A549 (cell line): ENCODE data around the gene PRR35. TPM values are rescaled to one million over a fixed set of nuclear protein-coding genes. Genes with fewer than 3 reads are reported as not detected.

Experiments used
- ATAC-seq, 2 experiments: fragments of 200-7000 bp in 1 of 2; fragments of >200 bp in 1 of 2; cut with Nextera tagmentation in 1 of 2; cut with Tn5 transposase in 1 of 2; 3 replicates each; pipeline versions ENCODE4 v1.8.0 to v1.9.1; 2018 to 2020; ENCODE audit warnings: mild to moderate bottlenecking in 1 of 2, moderate library complexity in 1 of 2
- CTCF ChIA-PET: fragments of 300-600 bp; sonication (Branson Sonifier 250); formaldehyde crosslinking; extraction: SDS; loops from one replicate; lab custom pipeline; 2021; ENCODE audit warnings: antibody characterized with exemption, inconsistent platforms; lab: Yijun Ruan, JAX
- POLR2A ChIA-PET: fragments of 350-600 bp; formaldehyde crosslinking; extraction: SDS; loops from one replicate; lab custom pipeline; 2021; ENCODE audit warnings: antibody characterized with exemption, inconsistent platforms; lab: Yijun Ruan, JAX
- DNase-seq, 2 experiments: peaks; one replicate each; pipeline versions ENCODE4 v3.0.0 to v3.0.0-alpha.2; 2011 to 2016; ENCODE audit warnings: low read depth in 1 of 2, low spot score in 1 of 2
- FAIRE-seq: peaks from 2 replicates; lab custom pipeline; 2011; peaks lifted over from hg19 to GRCh38; lab: Jason Lieb, UNC
- H3K27ac ChIP-seq, 2 experiments: fragments of >200 bp; sonication (Bioruptor Twin); formaldehyde crosslinking; 3 replicates each; pipeline ENCODE4 v1.5.1; 2016 to 2017
- H3K4me1 ChIP-seq: fragments of >200 bp; sonication (Bioruptor Twin); formaldehyde crosslinking; 3 replicates; pipeline ENCODE4 v1.6.1; 2016
- H3K4me2 ChIP-seq: fragments of >200 bp; sonication (Bioruptor Twin); formaldehyde crosslinking; 3 replicates; pipeline ENCODE4 v1.6.1; 2016
- H3K4me3 ChIP-seq: fragments of >200 bp; sonication (Bioruptor Twin); formaldehyde crosslinking; 3 replicates; pipeline ENCODE4 v1.5.1; 2016
- H3K9me3 ChIP-seq: fragments of >200 bp; sonication (Bioruptor Twin); formaldehyde crosslinking; 3 replicates; pipeline ENCODE4 v1.6.1; 2016
- CBX8 ChIP-seq: fragments of 200-600 bp; sonication (generic); IDR thresholded peaks from 2 replicates; pipeline ENCODE4 v1.6.1; 2016
- CEBPB ChIP-seq, 2 experiments: fragments of >200 bp in 1 of 2; sonication (Bioruptor Twin) in 1 of 2; formaldehyde crosslinking in 1 of 2; IDR thresholded peaks; 2 replicates each; pipeline ENCODE4 v1.6.1; 2012 to 2016
- CHD2 ChIP-seq: fragments of 150-350 bp; IDR thresholded peaks from 2 replicates; pipeline ENCODE4 v1.6.1; 2014; ENCODE audit warnings: low read length; ENCODE audit not compliant: partially characterized antibody
- EHMT2 ChIP-seq: fragments of 200-600 bp; sonication (generic); IDR thresholded peaks from 2 replicates; pipeline ENCODE4 v1.6.1; 2016; ENCODE audit warnings: antibody characterized with exemption, low read depth, mild to moderate bottlenecking, moderate library complexity
- EP300 ChIP-seq, 2 experiments: fragments of >200 bp; sonication (Bioruptor Twin); formaldehyde crosslinking; IDR thresholded peaks; 2 replicates in 1 of 2; 3 replicates in 1 of 2; pipeline ENCODE4 v1.6.1; 2016 to 2017
- FOSB ChIP-seq: fragments of 250-450 bp; sonication (Bioruptor Pico); IDR thresholded peaks from 2 replicates; pipeline ENCODE4 v1.5.0; 2020; ENCODE audit warnings: mild to moderate bottlenecking, moderate library complexity
- JUNB ChIP-seq: fragments of >200 bp; sonication (Bioruptor Twin); formaldehyde crosslinking; IDR thresholded peaks from 2 replicates; pipeline ENCODE4 v1.6.1; 2016
- KDM1A ChIP-seq: fragments of 200-600 bp; sonication (generic); IDR thresholded peaks from 2 replicates; pipeline ENCODE4 v1.6.1; 2016; ENCODE audit warnings: low read depth, mild to moderate bottlenecking
- MAZ ChIP-seq: fragments of 150-350 bp; IDR thresholded peaks from 2 replicates; pipeline ENCODE4 v1.6.1; 2014; ENCODE audit warnings: antibody characterized with exemption, low read depth, low read length, borderline replicate concordance
- NPAS2 ChIP-seq: fragments of 250-450 bp; sonication (Bioruptor Pico); IDR thresholded peaks from 2 replicates; pipeline ENCODE4 v1.8.0; 2022; ENCODE audit warnings: mild to moderate bottlenecking, moderate library complexity, borderline replicate concordance
- POLR2A ChIP-seq: IDR thresholded peaks from 2 replicates; pipeline ENCODE4 v1.6.1; 2012; ENCODE audit warnings: mild to moderate bottlenecking, low read length
- RAD21 ChIP-seq, 2 experiments: fragments of >200 bp in 1 of 2; sonication (Bioruptor Twin) in 1 of 2; formaldehyde crosslinking in 1 of 2; IDR thresholded peaks in 1 of 2; conservative IDR thresholded peaks in 1 of 2; 2 replicates in 1 of 2; 3 replicates in 1 of 2; pipeline ENCODE4 v1.6.1; 2012 to 2018; ENCODE audit warnings: inconsistent platforms in 1 of 2
- RNF2 ChIP-seq: fragments of 200-600 bp; sonication (generic); IDR thresholded peaks from 2 replicates; pipeline ENCODE4 v1.6.1; 2016; ENCODE audit warnings: low read depth, mild to moderate bottlenecking, antibody characterized with exemption, moderate library complexity, borderline replicate concordance
- SMC3 ChIP-seq: fragments of >200 bp; sonication (Bioruptor Twin); formaldehyde crosslinking; IDR thresholded peaks from 3 replicates; pipeline ENCODE4 v1.6.1; 2018; ENCODE audit warnings: inconsistent platforms
- TFCP2L1 ChIP-seq: fragments of 250-450 bp; sonication (Bioruptor Pico); IDR thresholded peaks from 2 replicates; pipeline ENCODE4 v1.5.0; 2021; ENCODE audit warnings: mild to moderate bottlenecking
- TP53 ChIP-seq: fragments of 250-450 bp; sonication (Bioruptor Pico); IDR thresholded peaks from 2 replicates; pipeline ENCODE4 v1.5.0; 2021; ENCODE audit warnings: mild to moderate bottlenecking, moderate library complexity
- ZC3H11A ChIP-seq: fragments of 450-650 bp; IDR thresholded peaks from 2 replicates; pipeline ENCODE4 v1.6.1; 2014; ENCODE audit warnings: antibody characterized with exemption, mild to moderate bottlenecking
- WGBS: methylation state at CpG from one replicate; pipeline ENCODE4 v1.1.6; 2017; ENCODE audit errors: missing lambda C conversion rate; 5-methylcytosine and 5-hydroxymethylcytosine counted together
- polyA plus RNA-seq, 4 experiments: library from polyadenylated mRNA; depleted of rRNA in 3 of 4; stranded (reverse); fragments of >200 nt; fragmentation: RNase III in 1 of 4; extraction: RNeasy Plus Mini Kit Qiagen cat#74134 plus additional on column Dnase treatment in 1 of 4; gene quantifications; 2 replicates in 3 of 4; 3 replicates in 1 of 4; pipeline ENCODE4 v1.2.3, GENCODE V29; 2011 to 2017
- TF ChIP-seq, protein P1 (sequence below): IDR thresholded peaks from 2 replicates; pipeline ENCODE4 v1.6.1; 2012
- TF ChIP-seq, protein P2 (sequence below): fragments of 250-450 bp; sonication (Bioruptor Pico); IDR thresholded peaks from 2 replicates; pipeline ENCODE4 v1.5.0; 2020; ENCODE audit warnings: low read depth, mild to moderate bottlenecking, moderate library complexity

The PRR35 gene
- polyA plus RNA-seq, 2 of the 4 experiments (the other 2 are of a cell fraction) = 0.04 TPM

DNA sequence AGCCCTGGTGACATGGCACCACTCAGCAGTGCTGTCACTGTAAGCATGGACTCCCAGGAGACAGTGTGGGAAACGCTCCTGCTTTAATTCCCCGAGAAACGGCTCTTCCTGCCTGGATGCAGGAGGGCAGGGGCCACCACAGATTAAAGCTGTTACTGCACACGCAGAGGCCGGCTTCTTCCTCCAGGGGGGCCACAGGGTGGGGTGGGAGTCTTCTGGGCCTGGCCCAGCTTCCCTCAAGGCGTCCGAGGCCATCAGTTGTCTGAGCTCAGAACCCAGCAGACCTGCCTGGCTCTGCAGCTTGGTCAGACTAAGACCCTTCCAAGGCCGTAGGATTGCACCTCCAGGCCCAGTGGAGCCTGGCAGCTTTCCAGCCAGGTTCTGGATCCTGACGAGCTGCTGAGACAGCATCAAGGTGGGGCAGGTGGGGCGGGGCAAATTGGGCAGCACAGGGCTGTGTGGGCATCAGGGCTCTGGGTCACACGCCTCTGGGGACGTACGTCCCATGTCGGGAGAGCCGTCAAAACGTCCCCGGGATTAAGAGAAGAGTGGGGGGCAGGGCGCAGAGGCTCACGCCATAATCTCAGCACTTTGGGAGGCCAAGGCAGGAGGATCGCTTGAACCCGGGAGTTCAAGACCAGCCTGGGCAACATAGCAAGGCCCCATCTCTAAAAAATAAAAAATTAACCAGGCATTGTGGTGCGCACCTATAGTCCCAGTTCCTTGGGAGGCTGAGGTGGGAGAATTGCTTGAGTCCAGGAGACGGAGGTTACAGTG lies 37.7 kb upstream of the PRR35 start:
- FAIRE-seq (no peak), ATAC-seq (no peak), DNase-seq (no peak)
- H3K4me2 ChIP-seq = no peak overlapping the region
- 80% methylated on average over 20 of the region's 23 CpGs for WGBS
- no peak overlapping the region for H3K4me3 ChIP-seq
- H3K27ac ChIP-seq = 0 out of 6 replicates have a peak overlapping the region, but pooled peaks of 1 of the 2 experiments have one; percentile 15
- ChIA-PET CTCF (no interaction called here), POLR2A (no interaction called here)
- H3K9me3 ChIP-seq = no peaks in the 10 kb centered on the region
- H3K4me1 ChIP-seq = peaks cover 17% of the 10 kb centered on the region
- TF ChIP-seq POLR2A (0 out of 2 replicates have a peak, but pooled peaks have one; percentile 25), RNF2 (no peak)
- TF ChIP-seq, all 56 proteins: peak for 1

DNA sequence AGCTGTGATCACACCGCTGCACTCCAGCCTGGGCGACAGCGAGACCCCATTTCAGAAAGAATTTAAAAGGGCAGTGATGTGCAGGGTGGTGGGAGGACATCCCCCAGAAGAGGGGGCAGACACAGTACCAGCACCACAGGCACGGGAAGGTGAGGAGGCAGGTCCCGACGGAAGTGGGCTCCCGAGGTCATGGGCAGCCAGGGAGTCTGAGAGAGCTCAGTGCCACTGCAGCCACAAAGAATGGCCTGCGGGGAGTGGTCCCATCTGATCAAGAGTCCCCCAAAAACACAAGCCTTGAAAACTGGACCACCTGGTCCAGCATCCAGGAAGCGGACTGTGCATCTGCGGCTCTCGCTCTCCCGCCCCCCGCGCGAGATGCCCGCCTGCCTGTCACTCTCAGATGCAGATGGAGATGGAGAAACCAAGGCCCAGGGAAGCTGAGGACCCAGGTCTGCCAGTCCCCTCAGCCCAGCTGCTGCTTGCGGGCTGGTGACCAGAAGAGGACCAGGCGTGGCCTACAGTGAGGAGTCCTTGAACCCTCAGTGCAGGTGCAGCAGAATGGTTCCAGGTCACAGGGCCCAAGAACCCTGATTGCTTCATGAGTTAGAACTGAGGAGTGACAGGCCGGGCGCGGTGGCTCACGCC lies 37.0 kb upstream of the PRR35 start:
- H3K4me1 ChIP-seq = peaks cover 17% of the 10 kb centered on the region
- DNase-seq = no peak
- TF ChIP-seq NPAS2 (CRISPR knock-in tag) (no peak), RNF2 (no peak), CBX8 (no peak), CEBPB (IDR thresholded peaks at IDR 0.05) (no peak), JUNB (no peak)
- TF ChIP-seq, protein P1, sequence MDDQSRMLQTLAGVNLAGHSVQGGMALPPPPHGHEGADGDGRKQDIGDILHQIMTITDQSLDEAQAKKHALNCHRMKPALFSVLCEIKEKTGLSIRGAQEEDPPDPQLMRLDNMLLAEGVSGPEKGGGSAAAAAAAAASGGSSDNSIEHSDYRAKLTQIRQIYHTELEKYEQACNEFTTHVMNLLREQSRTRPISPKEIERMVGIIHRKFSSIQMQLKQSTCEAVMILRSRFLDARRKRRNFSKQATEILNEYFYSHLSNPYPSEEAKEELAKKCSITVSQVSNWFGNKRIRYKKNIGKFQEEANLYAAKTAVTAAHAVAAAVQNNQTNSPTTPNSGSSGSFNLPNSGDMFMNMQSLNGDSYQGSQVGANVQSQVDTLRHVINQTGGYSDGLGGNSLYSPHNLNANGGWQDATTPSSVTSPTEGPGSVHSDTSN = peak; percentile 63; the same call in 1 of the 2 replicates
- POLR2A ChIA-PET = no interaction called here
- CTCF ChIA-PET = interaction anchor here (0.6 to 1.0 kb wide), 2 partner anchors 14 to 26 kb away, joined by 3 read pairs; no protein-coding TSS in a partner anchor
- ATAC-seq = no peak
- 97% methylated on average over 21 of the region's 22 CpGs for WGBS
- no peaks in the 10 kb centered on the region for H3K9me3 ChIP-seq
- H3K4me2 ChIP-seq = no peak overlapping the region
- no peak overlapping the region for H3K27ac ChIP-seq
- no peak overlapping the region for H3K4me3 ChIP-seq
- FAIRE-seq = no peak

DNA sequence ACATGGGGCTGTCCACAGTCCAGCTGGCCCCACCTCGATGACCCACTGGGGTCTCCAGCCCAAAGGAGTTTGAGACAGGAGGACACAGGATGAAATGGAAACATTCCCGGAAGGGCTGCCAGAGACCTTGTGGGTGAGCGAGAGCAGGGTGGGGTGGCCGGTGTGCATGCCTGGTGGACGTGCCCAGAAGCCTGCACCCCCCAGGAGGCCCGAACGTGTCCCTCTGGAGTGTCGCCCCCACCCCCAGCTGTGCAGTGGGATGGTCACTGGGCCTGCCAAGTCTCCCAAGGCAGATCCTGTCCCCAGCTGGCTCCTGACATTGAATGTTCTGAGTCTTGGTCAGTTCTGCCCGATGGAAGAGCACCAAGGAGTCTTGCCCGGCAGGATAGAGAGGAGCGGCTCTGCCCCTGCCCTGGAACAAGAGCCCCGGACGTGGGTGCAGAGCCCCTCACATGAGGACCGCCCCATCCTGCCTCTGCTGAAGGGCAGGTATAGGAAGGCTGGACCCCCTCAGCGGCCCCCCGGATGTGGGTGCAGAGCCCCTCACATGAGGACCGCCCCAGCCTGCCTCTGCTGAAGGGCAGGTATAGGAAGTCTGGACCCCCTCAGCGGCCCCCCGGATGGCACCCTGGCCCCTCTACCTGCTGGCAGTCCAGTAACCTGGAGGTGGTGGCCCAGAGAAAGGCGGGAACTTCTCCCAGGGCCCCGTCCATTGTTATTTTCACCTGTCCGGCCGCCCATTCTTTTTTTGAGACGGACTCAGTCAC lies 35.7 kb upstream of the PRR35 start:
- POLR2A ChIA-PET = interaction anchor here (0.7 to 1.5 kb wide), 2 partner anchors 9 to 13 kb away, joined by 3 to 4 read pairs; no protein-coding TSS in a partner anchor
- no peak overlapping the region; the same call in 2 of the 3 replicates for H3K4me2 ChIP-seq

DNA sequence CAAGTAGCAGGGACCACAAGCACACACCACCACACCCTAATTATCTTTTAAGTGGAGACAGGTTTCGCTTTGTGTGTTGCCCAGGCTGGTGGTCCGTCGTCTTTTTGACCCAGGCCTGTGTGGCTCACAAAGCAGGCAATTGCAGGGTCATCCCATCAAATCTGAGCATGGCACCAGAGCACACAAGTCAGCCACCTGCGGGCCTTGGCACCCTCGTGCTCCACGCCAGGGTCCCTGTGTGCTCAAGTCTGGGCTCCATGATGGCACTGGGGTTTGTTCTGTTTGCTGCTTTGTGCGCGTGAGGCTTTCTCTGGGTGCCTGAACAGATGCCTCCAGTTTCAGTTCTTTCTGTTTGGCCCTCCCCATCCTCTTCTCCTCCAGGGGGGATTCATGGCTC lies 35.1 kb upstream of the PRR35 start:
- DNase-seq (no peak), ATAC-seq (no peak), FAIRE-seq (no peak)
- peaks cover 29% of the 10 kb centered on the region for H3K4me1 ChIP-seq
- no peaks in the 10 kb centered on the region for H3K9me3 ChIP-seq
- peak overlapping the region; percentile 89 for H3K4me2 ChIP-seq
- no peak overlapping the region for H3K4me3 ChIP-seq
- ChIA-PET CTCF (no interaction called here), POLR2A (interaction anchor here (1.5 kb wide), 1 partner anchor 9 kb away, joined by 4 read pairs; no protein-coding TSS in a partner anchor)
- TF ChIP-seq FOSB = no peak
- no peak for TF ChIP-seq TP53 (CRISPR knock-in tag)
- TF ChIP-seq, protein P1 = no peak
- no peak for TF ChIP-seq CHD2
- TF ChIP-seq EP300 (IDR thresholded peaks at IDR 0.05) = no peak
- no peak for TF ChIP-seq EHMT2
- TF ChIP-seq MAZ = no peak
- no peak for TF ChIP-seq KDM1A
- TF ChIP-seq CBX8 = no peak
- TF ChIP-seq, protein P2, sequence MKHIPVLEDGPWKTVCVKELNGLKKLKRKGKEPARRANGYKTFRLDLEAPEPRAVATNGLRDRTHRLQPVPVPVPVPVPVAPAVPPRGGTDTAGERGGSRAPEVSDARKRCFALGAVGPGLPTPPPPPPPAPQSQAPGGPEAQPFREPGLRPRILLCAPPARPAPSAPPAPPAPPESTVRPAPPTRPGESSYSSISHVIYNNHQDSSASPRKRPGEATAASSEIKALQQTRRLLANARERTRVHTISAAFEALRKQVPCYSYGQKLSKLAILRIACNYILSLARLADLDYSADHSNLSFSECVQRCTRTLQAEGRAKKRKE (CRISPR knock-in tag) = no peak
- TF ChIP-seq SMC3 = no peak
- TF ChIP-seq RAD21 (conservative IDR thresholded peaks at IDR 0.05 in 1 of 2, IDR thresholded peaks at IDR 0.05 in 1 of 2) = no peak
- no peak for TF ChIP-seq ZC3H11A
- TF ChIP-seq TFCP2L1 (CRISPR knock-in tag) = no peak
- WGBS = 100% methylated on average over 6 of the region's 8 CpGs
- peak overlapping the region; percentile 34 to 95; a peak in 4 of 6 replicates for H3K27ac ChIP-seq

More for the DNA sequence above, 35.7 kb upstream of the PRR35 start:
- ATAC-seq (no peak), FAIRE-seq (no peak), DNase-seq (no peak)
- no peak for TF ChIP-seq CEBPB (IDR thresholded peaks at IDR 0.05)
- Histone ChIP-seq H3K27ac (no peak overlapping the region; a peak in 1 of 6 replicates), H3K4me1 (peaks cover 23% of the 10 kb centered on the region), H3K9me3 (no peaks in the 10 kb centered on the region), H3K4me3 (no peak overlapping the region)
- 90% methylated on average over 17 of the region's 24 CpGs for WGBS
- CTCF ChIA-PET = interaction anchor here (1.0 kb wide), 1 partner anchor 13 kb away, joined by 3 read pairs; no protein-coding TSS in a partner anchor
